Ovary (tissue), 3 donors: ENCODE results near the gene LZTS3.

ENCODE experiments used
- EP300 ChIP-seq: sonication (generic); formaldehyde crosslinking; IDR thresholded peaks from one replicate; pipeline ENCODE4 v1.6.1; 2017; ENCODE audit warnings: antibody characterized with exemption
- POLR2A ChIP-seq: fragments of 450-650 bp; IDR thresholded peaks from one replicate; pipeline ENCODE4 v1.6.1; 2017; ENCODE audit warnings: antibody characterized with exemption, mild to moderate bottlenecking, moderate library complexity
- TF ChIP-seq, protein P1 (sequence below), 3 donors: fragments of 450-650 bp in 2 of 3; fragments of 200-600 bp in 1 of 3; IDR thresholded peaks; one replicate each; pipeline versions ENCODE4 v1.5.1 to v1.8.0; 2016 to 2022; ENCODE audit warnings: antibody characterized with exemption in 3 of 3, mild to moderate bottlenecking in 1 of 3
- donor health status: DM: no; HTN: no; CAD: no.

DNA sequence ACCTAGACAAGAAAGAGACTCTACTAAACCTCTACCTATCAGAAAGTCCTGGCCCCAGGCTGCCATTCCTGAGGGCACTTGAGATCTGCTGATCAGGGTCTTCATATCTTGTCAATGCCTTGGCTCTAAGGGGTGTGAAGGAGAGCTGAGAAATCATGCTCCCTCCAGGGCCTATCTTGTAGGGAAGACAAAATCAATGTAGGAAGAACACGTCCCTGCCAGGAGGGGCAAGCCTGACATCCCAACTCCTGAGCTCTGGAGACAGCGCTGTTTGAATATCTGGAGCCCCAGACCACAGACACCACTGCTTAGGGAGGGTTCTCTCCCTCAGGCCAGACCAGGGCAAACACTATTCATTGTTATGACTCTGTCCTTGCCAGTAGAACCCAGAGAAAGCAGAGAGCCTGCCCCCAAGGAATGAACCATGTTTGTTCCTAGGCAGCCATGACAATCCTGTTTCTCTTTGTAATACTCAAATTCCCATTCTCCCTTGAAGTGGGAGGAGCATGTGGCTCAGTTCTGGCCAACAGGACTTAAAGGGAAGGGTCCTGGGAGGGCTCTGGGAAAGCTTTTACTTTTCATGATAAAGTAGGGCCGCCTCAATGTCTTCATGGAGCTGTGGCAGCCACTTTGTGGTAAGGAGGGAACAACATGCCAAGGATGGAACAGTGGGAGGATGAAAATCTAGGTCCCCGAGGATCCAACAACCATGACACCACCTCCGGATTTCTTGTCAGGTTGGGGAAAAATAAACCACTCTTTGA is 11.9 kb downstream of the LZTS3 start:
- TF ChIP-seq POLR2A (no peak), EP300 (no peak)
- TF ChIP-seq, protein P1, sequence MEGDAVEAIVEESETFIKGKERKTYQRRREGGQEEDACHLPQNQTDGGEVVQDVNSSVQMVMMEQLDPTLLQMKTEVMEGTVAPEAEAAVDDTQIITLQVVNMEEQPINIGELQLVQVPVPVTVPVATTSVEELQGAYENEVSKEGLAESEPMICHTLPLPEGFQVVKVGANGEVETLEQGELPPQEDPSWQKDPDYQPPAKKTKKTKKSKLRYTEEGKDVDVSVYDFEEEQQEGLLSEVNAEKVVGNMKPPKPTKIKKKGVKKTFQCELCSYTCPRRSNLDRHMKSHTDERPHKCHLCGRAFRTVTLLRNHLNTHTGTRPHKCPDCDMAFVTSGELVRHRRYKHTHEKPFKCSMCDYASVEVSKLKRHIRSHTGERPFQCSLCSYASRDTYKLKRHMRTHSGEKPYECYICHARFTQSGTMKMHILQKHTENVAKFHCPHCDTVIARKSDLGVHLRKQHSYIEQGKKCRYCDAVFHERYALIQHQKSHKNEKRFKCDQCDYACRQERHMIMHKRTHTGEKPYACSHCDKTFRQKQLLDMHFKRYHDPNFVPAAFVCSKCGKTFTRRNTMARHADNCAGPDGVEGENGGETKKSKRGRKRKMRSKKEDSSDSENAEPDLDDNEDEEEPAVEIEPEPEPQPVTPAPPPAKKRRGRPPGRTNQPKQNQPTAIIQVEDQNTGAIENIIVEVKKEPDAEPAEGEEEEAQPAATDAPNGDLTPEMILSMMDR (IDR thresholded peaks at IDR 0.05): no peak
